Heart left ventricle (tissue), 16 donors: Measurements from ENCODE around the gene SCUBE2. TPM values are rescaled to one million over a fixed set of nuclear protein-coding genes. Genes with fewer than 3 reads are reported as not detected.

Experiments used
- ATAC-seq, 4 donors: fragments of 200-7000 bp; cut with Tn5 transposase; one replicate each; pipeline ENCODE4 v1.9.1; 2020 to 2022; ENCODE audit warnings: moderate library complexity in 4 of 4, mild to moderate bottlenecking in 3 of 4, moderate number of reproducible peaks in 1 of 4
- DNase-seq, 5 donors: peaks; one replicate each; pipeline ENCODE4 v3.0.0-alpha.2; 2020
- H3K27ac ChIP-seq, 12 donors: fragments of 200-600 bp; sonication (generic) in 4 of 12; one replicate each; pipeline versions ENCODE4 v1.5.0 to v1.8.0; 2016 to 2022; ENCODE audit warnings: mild to moderate bottlenecking in 2 of 12
- H3K27me3 ChIP-seq, 9 donors: fragments of 200-600 bp; sonication (generic) in 2 of 9; one replicate each; pipeline versions ENCODE4 v1.5.1 to v1.8.0; 2016 to 2022; ENCODE audit warnings: mild to moderate bottlenecking in 3 of 9
- H3K36me3 ChIP-seq, 9 donors: fragments of 200-600 bp; sonication (generic) in 2 of 9; one replicate each; pipeline versions ENCODE4 v1.5.0 to v1.8.0; 2018 to 2022; ENCODE audit warnings: mild to moderate bottlenecking in 2 of 9
- H3K4me1 ChIP-seq, 12 donors: fragments of 200-600 bp; sonication (generic) in 4 of 12; one replicate each; pipeline versions ENCODE4 v1.5.0 to v1.8.0; 2016 to 2022; ENCODE audit warnings: mild to moderate bottlenecking in 3 of 12
- H3K4me3 ChIP-seq, 12 donors: fragments of 200-600 bp; sonication (generic) in 4 of 12; one replicate each; pipeline versions ENCODE4 v1.5.0 to v1.8.0; 2017 to 2022; ENCODE audit warnings: mild to moderate bottlenecking in 9 of 12, moderate library complexity in 4 of 12
- H3K9me3 ChIP-seq, 12 donors: fragments of 200-600 bp; sonication (generic) in 4 of 12; one replicate each; pipeline versions ENCODE4 v1.5.0 to v1.8.0; 2016 to 2022; ENCODE audit warnings: mild to moderate bottlenecking in 1 of 12
- CTCF ChIP-seq, 12 donors: fragments of 200-600 bp; sonication (generic) in 4 of 12; IDR thresholded peaks; one replicate each; pipeline versions ENCODE4 v1.5.0 to v1.8.0; 2018 to 2022; ENCODE audit warnings: antibody characterized with exemption in 12 of 12, mild to moderate bottlenecking in 5 of 12
- POLR2A ChIP-seq, 2 donors: fragments of 450-650 bp; IDR thresholded peaks; one replicate each; pipeline ENCODE4 v1.6.1; 2017; ENCODE audit warnings: antibody characterized with exemption in 2 of 2, mild to moderate bottlenecking in 2 of 2, moderate library complexity in 2 of 2
- WGBS, 4 donors: extraction: QIAGEN DNeasy Blood & Tissue Kit in 2 of 4; methylation state at CpG; one replicate each; pipeline versions ENCODE4 v1.1.5 to v1.1.7; 2013 to 2018; 5-methylcytosine and 5-hydroxymethylcytosine counted together
- intact Hi-C, 10 donors: fragments of 100-400 bp; cut with DNase I; formaldehyde crosslinking; loops; one replicate each; pipeline versions ENCODE4 v1.11.1 to v1.14.2; 2022
- polyA plus RNA-seq, 2 donors: library from polyadenylated mRNA; stranded (reverse); fragments of 200-250 nt; gene quantifications; one replicate each; pipeline ENCODE4 v1.2.3, GENCODE V29; 2013
- total RNA-seq, 9 donors: library from RNA; depleted of rRNA in 2 of 9; stranded (reverse); fragments of >200 nt in 2 of 9; fragmentation: NEBNext Ultra II Directional in 3 of 9; extraction: Animal tissue kit (Norgen Biotek cat#: 25700) in 3 of 9; gene quantifications; one replicate each; pipeline versions ENCODE4 v1.1.0 to v1.2.4, GENCODE V29; 2016 to 2023
- donor health status: ischemic (EF 13 %, LVEDD 7.1; RV severe dilation, severe dysfunction).
- donor health status: healthy with polysubstance abuse.
- donor health status: DM: no; HTN: yes; CAD: no.
- donor health status: DM: no; HTN: no; CAD: no.
- donor health status: ischemic (EF 25% LVEDD 6.9; RV normal size, moderate dysfunction).
- donor health status: ischemic (EF 25% LVEDD 5.7; RV mildly dilated, moderate dysfunction).
- donor health status: healthy.
- donor health status: DM: yes; HTN: yes; CAD: no.
- donor health status: ischemic (EF 35%, LVEDD 5.7; RV mildly dilated, moderate dysfunction).
- donor health status: nonischemic (EF 11% LVEDD 7.7; RV severe dilation, severe dysfunction).
- donor health status: DM: yes; HTN: yes; CAD: no.
- donor health status: PGD.
- donor health status: ischemic (EF 29% LVEDD 5.4; RV normal size, mild dysfunction).
- donor health status: nonischemic (EF 23%, LVEDD 6.1; RV moderate dilation, normal function).

The SCUBE2 gene
- total and polyA plus RNA-seq, 11 donors, result 0.08 to 4.3 (median 0.83) TPM

DNA sequence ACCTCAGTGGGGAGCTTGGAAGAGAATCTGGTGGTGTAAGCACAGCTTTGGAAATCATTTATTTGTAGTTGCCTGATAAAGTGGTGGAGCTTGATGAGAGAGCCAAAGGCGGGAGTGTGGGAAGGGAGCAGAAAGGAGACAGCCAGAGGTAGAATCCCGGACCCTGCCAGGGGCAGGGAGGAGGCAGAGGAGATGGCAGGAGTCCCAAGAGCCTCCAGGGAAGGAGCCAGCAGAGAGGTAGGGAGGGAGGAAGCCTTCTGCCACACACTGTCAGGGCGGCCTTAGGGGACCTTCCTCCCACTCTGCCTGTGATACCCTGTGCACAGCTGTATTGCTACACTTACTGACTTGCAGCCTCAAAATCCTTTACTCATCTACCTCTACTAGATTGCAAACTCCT, 15.4 kb downstream of the SCUBE2 start:
- Histone ChIP-seq H3K4me3 (no peak overlapping the region), H3K27ac (no peak overlapping the region), H3K4me1 (peaks cover 0 to 5% (median 0%) of the 10 kb centered on the region in 12 donors), H3K36me3 (no peaks in the 10 kb centered on the region), H3K9me3 (no peaks in the 10 kb centered on the region), H3K27me3 (no peaks in the 10 kb centered on the region)
- no peak for DNase-seq
- 86 to 96% (median 90%) methylated on average over 3 of the region's 3 CpGs for WGBS, 4 donors
- ATAC-seq, result peak in 1 of 4 donors; percentile 30
- TF ChIP-seq CTCF (IDR thresholded peaks at IDR 0.05) (no peak), POLR2A (IDR thresholded peaks at IDR 0.05) (no peak)
- intact Hi-C loops, result no loop called here

- peak in 3 of 4 donors; percentile 45 to 69 (median 55) for ATAC-seq
- H3K4me1 ChIP-seq, result peaks cover 0 to 5% (median 0%) of the 10 kb centered on the region in 12 donors
- DNase-seq, result peak in 2 of 5 donors; percentile 34 to 36
- H3K9me3 ChIP-seq, result no peaks in the 10 kb centered on the region
- TF ChIP-seq POLR2A (IDR thresholded peaks at IDR 0.05) (no peak), CTCF (IDR thresholded peaks at IDR 0.05) (no peak)
- 54 to 67% (median 62%) methylated on average over 4 of the region's 4 CpGs for WGBS, 4 donors
- H3K27me3 ChIP-seq, result no peaks in the 10 kb centered on the region
- intact Hi-C loops, result no loop called here
- H3K27ac ChIP-seq, result no peak overlapping the region
- no peak overlapping the region for H3K4me3 ChIP-seq
- H3K36me3 ChIP-seq, result no peaks in the 10 kb centered on the region
Observed at GRCh38 chr11:9075556-9075955, 15.8 kb downstream of the SCUBE2 start.

DNA sequence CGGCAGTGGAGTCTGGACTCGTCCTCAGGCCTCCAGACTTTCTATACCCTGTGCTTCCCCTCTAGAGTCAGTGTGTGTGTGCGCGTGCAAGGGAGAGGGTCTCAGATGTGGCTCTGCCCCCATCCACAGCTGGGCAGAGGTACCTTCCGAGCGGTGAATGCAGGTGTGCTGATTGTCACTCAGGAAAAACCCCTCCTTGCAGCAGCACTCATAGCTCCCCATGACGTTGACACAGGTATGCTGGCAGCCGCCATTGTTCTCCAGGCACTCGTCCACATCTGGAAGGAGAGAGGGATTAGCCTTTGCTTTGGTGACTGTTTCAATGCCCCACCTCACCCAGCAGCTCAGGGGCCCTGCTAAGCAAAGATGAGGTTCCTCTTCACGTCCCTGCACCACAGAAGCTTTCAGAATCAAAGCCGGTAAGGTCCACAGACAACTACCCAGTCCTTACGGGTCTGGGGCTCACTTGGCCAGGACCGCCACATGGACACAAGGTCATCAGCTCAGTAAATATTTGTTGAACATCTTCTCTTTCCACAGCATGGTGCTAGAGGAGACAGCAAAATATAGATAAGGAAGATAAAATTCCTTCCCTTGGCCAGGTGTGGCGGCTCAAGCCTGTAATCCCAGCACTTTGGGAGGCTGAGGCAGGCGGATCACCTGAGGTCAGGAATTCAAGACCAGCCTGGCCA, 16.9 kb downstream of the SCUBE2 start:
- no peaks in the 10 kb centered on the region for H3K36me3 ChIP-seq
- ATAC-seq (no peak), DNase-seq (no peak)
- WGBS, 4 donors, result 87 to 90% (median 88%) methylated on average over 13 to 15 of the region's 15 CpGs
- peaks cover 0 to 5% (median 0%) of the 10 kb centered on the region in 12 donors for H3K4me1 ChIP-seq
- TF ChIP-seq CTCF (IDR thresholded peaks at IDR 0.05), result no peak
- no peak for TF ChIP-seq POLR2A (IDR thresholded peaks at IDR 0.05)
- no peaks in the 10 kb centered on the region for H3K27me3 ChIP-seq
- no peak overlapping the region for H3K4me3 ChIP-seq
- H3K9me3 ChIP-seq, result no peaks in the 10 kb centered on the region
- intact Hi-C loops, result no loop called here
- no peak overlapping the region for H3K27ac ChIP-seq

DNA sequence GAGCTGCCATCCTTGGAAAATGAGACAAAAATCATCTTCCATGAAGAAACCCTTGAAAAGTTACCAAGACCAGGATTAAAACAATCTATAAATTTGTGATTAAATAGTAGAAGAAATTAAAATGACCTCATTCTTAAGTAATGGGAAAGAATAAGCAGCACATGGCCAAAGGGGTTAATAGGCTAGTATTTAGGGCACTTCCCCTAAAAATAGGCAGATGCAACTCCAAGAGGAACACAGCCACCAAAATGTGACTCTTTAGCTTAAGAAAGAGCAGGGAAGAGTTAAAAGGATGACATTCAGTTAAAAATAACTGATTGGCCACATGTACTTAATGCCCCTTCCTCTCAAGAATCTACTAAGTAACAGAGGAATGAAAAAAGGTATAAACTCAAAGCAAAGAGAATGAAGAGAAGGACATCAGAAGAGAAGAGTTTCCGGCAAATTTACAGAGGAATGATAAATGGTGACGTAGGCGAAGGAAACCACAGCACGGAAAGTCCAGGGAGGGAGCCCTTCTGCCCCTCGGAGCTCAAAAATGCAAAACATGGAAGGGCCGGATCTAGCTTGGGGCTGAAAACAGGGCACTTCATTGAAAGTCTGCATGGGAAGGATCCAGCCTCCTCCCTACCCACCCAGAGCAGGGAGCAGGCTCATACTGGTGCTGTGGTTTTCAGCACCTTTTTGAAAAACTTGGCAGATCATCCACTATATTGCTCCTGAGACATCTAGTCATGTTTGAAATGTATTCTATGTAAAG, 17.8 kb downstream of the SCUBE2 start:
- intact Hi-C loops, result no loop called here
- WGBS, 4 donors, result 92 to 96% (median 94%) methylated on average over 6 of the region's 6 CpGs

More for the DNA sequence above, 17.8 kb downstream of the SCUBE2 start:
- ATAC-seq (no peak), DNase-seq (no peak)
- no peaks in the 10 kb centered on the region for H3K9me3 ChIP-seq
- no peaks in the 10 kb centered on the region for H3K27me3 ChIP-seq
- no peaks in the 10 kb centered on the region for H3K36me3 ChIP-seq
- TF ChIP-seq CTCF (IDR thresholded peaks at IDR 0.05) (no peak), POLR2A (IDR thresholded peaks at IDR 0.05) (no peak)
- H3K4me1 ChIP-seq, result peaks cover 0 to 5% (median 0%) of the 10 kb centered on the region in 12 donors
- no peak overlapping the region for H3K27ac ChIP-seq
- no peak overlapping the region for H3K4me3 ChIP-seq
